MM.1S (cell line): ENCODE results near the gene PIK3R5.

Source experiments
- DNase-seq: peaks from one replicate; pipeline ENCODE4 v3.0.0-alpha.2; 2015
- H2AFZ ChIP-seq: fragments of 300-600 bp; sonication (generic); 2 replicates; pipeline ENCODE4 v1.6.0; 2016; ENCODE audit warnings: antibody characterized with exemption, low read length
- H3F3A ChIP-seq: fragments of 300-600 bp; sonication (generic); 2 replicates; pipeline ENCODE4 v1.6.1; 2016; ENCODE audit warnings: mild to moderate bottlenecking, antibody characterized with exemption, low read length, moderate library complexity, mixed read lengths; ENCODE audit not compliant: insufficient read depth
- H3K27ac ChIP-seq: fragments of 300-600 bp; sonication (generic); 2 replicates; pipeline ENCODE4 v1.5.1; 2016; ENCODE audit warnings: mild to moderate bottlenecking, low read length
- H3K27me3 ChIP-seq: fragments of 300-600 bp; sonication (generic); replicated peaks from 2 replicates; pipeline ENCODE4 v1.6.0; 2016; ENCODE audit warnings: low read length; ENCODE audit not compliant: insufficient read depth
- H3K36me3 ChIP-seq: fragments of 300-600 bp; sonication (generic); replicated peaks from 2 replicates; pipeline ENCODE4 v1.6.1; 2016; ENCODE audit warnings: mild to moderate bottlenecking, low read length, mixed read lengths; ENCODE audit not compliant: insufficient read depth
- H3K4me1 ChIP-seq: fragments of 300-600 bp; sonication (generic); 2 replicates; pipeline ENCODE4 v1.6.1; 2016; ENCODE audit warnings: low read length, mixed read lengths
- H3K4me2 ChIP-seq: fragments of 300-600 bp; sonication (generic); 2 replicates; pipeline ENCODE4 v1.6.0; 2016; ENCODE audit warnings: low read depth, low read length
- H3K4me3 ChIP-seq: fragments of 300-600 bp; sonication (generic); 2 replicates; pipeline ENCODE4 v1.5.1; 2016; ENCODE audit warnings: low read length, mixed read lengths
- H3K79me2 ChIP-seq: fragments of 300-600 bp; sonication (generic); 2 replicates; pipeline ENCODE4 v1.6.1; 2016; ENCODE audit warnings: mixed run types, low read length, mixed read lengths
- H3K9ac ChIP-seq: fragments of 300-600 bp; sonication (generic); 2 replicates; pipeline ENCODE4 v1.6.1; 2016; ENCODE audit warnings: low read length, mixed read lengths
- H3K9me2 ChIP-seq: fragments of 300-600 bp; sonication (generic); replicated peaks from 2 replicates; pipeline ENCODE4 v1.6.1; 2016; ENCODE audit warnings: mild to moderate bottlenecking, low read length, mixed read lengths; ENCODE audit not compliant: insufficient read depth
- H3K9me3 ChIP-seq: fragments of 300-600 bp; sonication (generic); replicated peaks from 2 replicates; pipeline ENCODE4 v1.6.1; 2016; ENCODE audit warnings: mild to moderate bottlenecking, low read length, mixed read lengths; ENCODE audit not compliant: insufficient read depth
- H4K20me1 ChIP-seq: fragments of 300-600 bp; sonication (generic); 2 replicates; pipeline ENCODE4 v1.6.1; 2016; ENCODE audit warnings: mild to moderate bottlenecking, low read length, moderate library complexity, mixed read lengths; ENCODE audit not compliant: insufficient read depth
- CTCF ChIP-seq: fragments of 300-600 bp; sonication (generic); IDR thresholded peaks from 2 replicates; pipeline ENCODE4 v1.5.1; 2016; ENCODE audit warnings: antibody characterized with exemption, low read length, mixed read lengths
- EZH2 ChIP-seq: fragments of 300-600 bp; sonication (generic); optimal IDR thresholded peaks from 2 replicates; pipeline ENCODE3; 2017; ENCODE audit warnings: low read depth, mild to moderate bottlenecking, antibody characterized with exemption, low read length, mixed read lengths
- EZH2phosphoT487 ChIP-seq: fragments of 300-600 bp; sonication (generic); IDR thresholded peaks from 2 replicates; pipeline ENCODE4 v1.6.1; 2018; ENCODE audit warnings: antibody characterized with exemption, low read length

The PIK3R5 gene

DNA sequence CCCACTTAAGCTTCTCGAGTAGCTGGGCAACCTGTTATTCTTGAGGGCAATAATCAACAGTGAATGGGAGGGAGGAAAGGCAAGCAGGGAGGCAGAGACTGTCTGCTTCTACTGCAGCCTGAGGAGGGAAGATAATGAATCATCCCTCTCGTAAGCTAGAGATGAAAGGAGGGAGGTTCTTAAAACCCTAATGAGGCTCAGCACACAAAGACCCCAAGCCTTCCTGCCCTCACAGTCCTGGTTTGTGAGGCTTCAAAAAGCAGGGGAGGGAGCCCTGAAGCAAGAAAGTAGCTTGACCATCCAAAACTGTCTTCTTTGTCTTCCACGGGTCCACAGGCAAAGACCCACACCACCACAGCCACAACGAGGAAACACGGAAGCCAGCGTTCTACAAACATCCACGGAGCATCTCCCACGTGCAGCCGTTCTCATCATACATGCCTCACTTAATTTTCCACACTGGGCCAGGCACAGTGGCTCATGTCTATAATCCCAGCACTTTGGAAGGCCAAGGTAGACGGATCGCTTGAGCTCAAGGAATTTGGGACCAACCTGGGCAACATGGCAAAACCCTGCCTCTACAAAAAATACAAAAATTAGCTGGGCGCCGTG, 1.8 kb downstream of the PIK3R5 start:
- Histone ChIP-seq H3K4me2 (no peak overlapping the region), H3K4me1 (no peaks in the 10 kb centered on the region), H3K36me3 (no peaks in the 10 kb centered on the region), H3K27ac (no peak overlapping the region), H4K20me1 (no peaks in the 10 kb centered on the region), H2AFZ (no peak overlapping the region), H3K9me3 (no peaks in the 10 kb centered on the region), H3K9me2 (no peaks in the 10 kb centered on the region), H3K4me3 (no peak overlapping the region), H3K27me3 (no peaks in the 10 kb centered on the region), H3K79me2 (no peaks in the 10 kb centered on the region), H3K9ac (no peak overlapping the region), H3F3A (no peaks in the 10 kb centered on the region)
- no peak for TF ChIP-seq EZH2
- no peak for TF ChIP-seq CTCF
- TF ChIP-seq EZH2phosphoT487: no peak
- no peak for DNase-seq

DNA sequence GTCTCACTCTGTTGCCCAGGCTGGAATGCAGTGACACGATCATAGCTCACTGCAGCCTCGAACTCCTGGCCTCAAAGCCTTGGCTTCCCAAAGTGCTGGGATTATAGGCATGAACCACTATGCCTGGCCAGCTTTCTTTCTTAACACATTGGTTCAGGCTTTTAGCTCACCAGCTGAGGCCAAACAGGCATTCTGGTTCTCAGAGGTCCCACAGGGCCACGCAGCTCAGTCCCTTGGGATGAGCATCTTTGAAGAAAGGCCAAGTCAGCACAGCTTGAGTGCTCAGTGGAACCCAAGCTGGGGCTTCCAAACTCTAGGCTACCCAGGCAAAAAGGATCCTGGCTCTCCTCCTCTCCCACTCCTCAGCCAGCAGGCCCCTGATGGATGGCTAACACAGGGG, 2.5 kb downstream of the PIK3R5 start:
- H3K4me3 ChIP-seq: no peak overlapping the region

GRCh38 chr17:8961829-8962228, 3.7 kb downstream of the PIK3R5 start:
- no peaks in the 10 kb centered on the region for H3F3A ChIP-seq
- H3K9me2 ChIP-seq: no peaks in the 10 kb centered on the region
- H3K4me1 ChIP-seq: no peaks in the 10 kb centered on the region
- H4K20me1 ChIP-seq: no peaks in the 10 kb centered on the region
- H3K27ac ChIP-seq: no peak overlapping the region
- no peaks in the 10 kb centered on the region for H3K9me3 ChIP-seq
- no peak overlapping the region for H3K4me2 ChIP-seq
- no peak overlapping the region for H2AFZ ChIP-seq
- no peaks in the 10 kb centered on the region for H3K79me2 ChIP-seq
- H3K4me3 ChIP-seq: no peak overlapping the region
- no peak for DNase-seq
- no peak overlapping the region for H3K9ac ChIP-seq
- H3K36me3 ChIP-seq: no peaks in the 10 kb centered on the region
- no peak for TF ChIP-seq CTCF
- TF ChIP-seq EZH2phosphoT487: no peak
- no peak for TF ChIP-seq EZH2
- H3K27me3 ChIP-seq: no peaks in the 10 kb centered on the region

More for the DNA sequence above, 2.5 kb downstream of the PIK3R5 start:
- Histone ChIP-seq H3F3A (no peaks in the 10 kb centered on the region), H2AFZ (no peak overlapping the region), H3K36me3 (no peaks in the 10 kb centered on the region), H3K4me2 (no peak overlapping the region), H3K4me1 (no peaks in the 10 kb centered on the region), H4K20me1 (no peaks in the 10 kb centered on the region), H3K79me2 (no peaks in the 10 kb centered on the region), H3K27me3 (no peaks in the 10 kb centered on the region), H3K9me2 (no peaks in the 10 kb centered on the region), H3K9ac (no peak overlapping the region), H3K9me3 (no peaks in the 10 kb centered on the region), H3K27ac (no peak overlapping the region)
- TF ChIP-seq EZH2phosphoT487 (no peak), CTCF (no peak), EZH2 (no peak)
- DNase-seq: no peak
